ENCODE results near the gene BCL11B.

BCL11B gene

DNA sequence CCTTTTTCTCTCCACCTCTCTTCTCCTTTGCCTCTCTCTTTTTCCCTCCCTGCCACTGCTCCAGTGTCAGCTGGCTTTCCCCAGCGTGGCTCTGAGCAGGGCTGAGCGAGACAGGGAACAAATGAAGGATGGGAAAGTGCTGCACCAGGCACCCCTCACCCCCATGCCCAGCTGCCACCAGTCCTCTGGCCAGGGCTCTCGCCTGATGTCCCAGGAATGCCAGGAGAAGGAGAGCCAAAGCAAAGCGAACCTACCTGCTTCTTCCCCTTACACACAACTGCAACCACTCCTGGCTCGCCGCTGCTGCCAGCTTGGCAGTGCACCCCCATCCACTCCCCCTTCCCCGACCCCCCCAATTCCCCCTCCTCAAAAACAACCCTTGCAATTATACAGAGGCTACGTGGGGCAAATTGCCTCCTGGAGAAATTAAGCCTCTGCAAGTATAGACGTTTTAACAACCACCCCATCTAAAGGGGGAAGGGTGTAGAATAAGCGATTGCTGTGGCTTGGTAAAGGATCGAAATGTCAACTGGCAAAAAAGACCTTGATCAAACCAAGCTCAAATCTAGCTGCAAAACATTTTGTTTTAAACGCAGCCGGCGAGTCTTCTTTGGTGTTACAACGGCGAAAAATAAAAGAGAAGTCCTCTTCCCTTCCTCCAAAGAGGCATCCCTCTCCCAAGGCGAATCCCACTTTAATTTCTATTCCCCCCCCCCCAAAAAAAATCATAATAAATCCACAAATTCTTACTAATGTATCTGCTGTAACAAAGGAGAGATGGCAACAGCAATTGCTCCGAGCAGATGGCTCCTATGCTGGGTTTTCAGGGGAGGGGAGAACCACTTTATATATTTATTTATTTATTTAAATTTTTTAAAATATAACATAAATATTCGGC is 2.9 kb downstream of the BCL11B start:
- DNase-seq (ENCODE audit: low read depth in 1 of 2, low spot score in 1 of 2), result no peak

DNA sequence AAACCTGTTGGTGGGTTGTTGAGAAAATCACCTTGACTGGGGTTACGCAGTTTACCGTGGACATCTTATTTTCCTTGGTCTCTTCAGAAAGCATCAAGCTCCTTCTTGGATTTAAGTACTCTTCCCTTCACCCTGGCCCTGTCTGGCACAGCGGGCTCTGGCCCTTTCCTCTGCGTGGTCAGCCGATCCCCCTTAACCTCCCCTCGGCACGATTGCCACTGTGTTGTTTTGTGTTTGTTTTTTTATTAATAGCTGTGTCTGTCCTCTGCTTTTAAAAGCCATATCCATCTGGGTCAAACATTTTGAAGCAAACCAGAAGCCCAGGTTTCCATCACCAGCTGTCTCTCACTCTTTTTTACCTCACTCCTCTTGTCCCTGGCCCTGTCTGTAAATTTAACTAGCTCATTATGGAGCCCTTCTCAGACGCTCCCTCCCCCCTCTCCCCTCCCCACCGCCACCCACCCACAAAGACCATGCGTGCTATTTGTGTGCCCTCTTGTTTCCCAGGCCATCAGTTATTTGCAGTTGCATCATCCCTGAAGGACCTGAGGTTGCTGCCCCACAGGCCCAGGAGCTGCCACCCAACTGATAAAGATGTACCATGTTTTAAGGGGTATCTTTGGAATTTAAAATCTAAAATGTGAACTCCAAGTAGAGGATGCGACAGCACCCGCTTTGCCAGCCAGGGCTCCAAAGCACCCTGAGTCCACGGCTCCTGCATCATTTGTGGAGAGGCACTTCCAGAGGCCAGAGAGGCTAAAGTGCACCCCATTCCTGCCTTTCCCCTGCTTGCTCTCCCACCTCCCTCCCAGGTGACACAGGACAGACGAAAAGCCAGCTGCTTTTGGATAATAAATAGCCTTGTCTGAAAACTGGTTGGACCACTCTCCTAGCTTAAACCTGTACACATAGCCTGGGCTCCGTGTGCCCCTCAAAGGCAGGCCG is 3.9 kb downstream of the BCL11B start:
- no peak for DNase-seq (ENCODE audit: low read depth in 1 of 2, low spot score in 1 of 2)

DNA sequence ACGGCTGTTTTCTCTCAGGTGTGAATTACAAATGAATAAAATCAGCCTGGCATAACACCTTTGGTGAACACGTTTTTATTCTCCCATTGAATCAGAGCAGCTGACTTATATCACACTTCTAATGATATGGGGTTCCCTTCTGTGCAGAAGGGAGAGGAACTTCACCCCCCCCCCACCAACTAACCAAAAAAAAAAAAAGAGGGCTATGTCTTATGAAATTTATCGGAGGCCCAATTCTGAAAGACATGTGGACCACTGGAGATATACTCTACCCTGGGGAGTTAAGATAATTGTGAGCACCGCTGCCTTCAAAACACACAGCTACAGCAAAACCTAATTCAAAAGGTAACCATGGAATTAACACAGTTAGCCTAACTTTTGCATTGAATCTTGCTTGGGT is 4.6 kb downstream of the BCL11B start:
- no peak for DNase-seq (ENCODE audit: low read depth in 1 of 2, low spot score in 1 of 2)

DNA sequence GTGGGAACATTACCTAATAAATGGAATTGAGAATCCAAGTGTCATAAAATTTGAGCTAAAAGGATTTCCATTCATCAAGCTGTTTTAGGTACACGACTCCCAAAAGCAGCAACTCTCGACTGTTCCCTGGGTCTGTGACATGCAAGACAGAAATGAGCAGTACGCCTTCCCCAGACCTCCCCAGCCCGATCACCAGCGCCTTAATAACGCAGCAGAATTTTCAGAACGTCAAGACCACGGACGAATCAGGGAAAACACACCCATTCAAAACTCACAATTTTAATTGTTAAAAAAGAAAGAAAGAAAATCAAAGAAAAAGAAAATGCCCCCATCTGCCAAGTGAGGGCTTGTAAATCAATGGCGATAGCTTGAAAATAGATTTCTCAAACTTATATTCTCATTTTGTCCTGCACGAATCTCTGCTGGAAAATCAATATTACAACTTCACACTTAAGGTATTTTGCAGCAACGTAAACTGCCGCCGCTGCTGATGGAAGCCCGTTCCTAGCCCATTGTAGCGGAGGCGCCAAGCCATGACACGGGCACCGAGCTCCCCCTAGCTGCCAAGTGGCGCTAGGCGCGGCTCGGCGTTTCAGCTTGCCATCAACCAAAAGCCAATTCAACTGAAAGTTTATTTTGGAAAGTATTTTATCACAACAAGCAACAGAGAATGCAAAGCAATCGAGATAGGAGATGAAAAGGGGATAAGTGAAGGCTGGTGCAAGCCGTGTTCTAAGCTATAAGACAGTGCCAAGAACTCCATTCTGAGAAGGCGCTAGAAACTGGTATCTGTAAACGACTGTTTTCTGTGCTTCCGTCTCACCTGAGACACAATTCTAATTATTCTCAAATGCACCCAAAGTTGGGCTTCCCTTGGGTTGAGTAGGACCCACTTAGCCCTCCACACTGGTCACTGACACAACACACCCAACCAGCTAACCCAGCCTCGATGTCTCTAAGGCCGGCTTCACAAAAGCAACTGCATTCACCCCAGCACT is 5.5 kb downstream of the BCL11B start:
- peak; percentile 82 to 87 for DNase-seq (ENCODE audit: low read depth in 1 of 2, low spot score in 1 of 2)

DNA sequence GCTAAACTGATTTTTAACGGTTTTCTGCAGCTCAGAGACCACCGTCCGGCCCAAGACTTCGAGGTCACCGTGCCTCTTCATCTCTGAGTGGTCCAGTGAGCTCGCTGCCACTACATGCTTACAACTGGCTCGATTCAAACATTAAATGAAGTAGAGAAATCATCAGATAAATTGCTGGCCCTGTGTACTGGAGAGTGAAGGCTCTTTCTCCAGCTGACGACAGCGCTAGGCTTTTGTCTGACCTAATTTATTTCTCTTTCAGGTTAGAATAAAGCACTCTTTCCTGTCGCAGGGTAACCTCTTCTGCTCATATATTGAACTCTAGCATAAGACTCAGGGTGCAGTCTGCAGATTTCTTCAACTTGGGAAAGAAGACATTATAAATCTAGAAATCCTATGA is 6.4 kb downstream of the BCL11B start:
- no peak for DNase-seq (ENCODE audit: low read depth in 1 of 2, low spot score in 1 of 2)

DNA sequence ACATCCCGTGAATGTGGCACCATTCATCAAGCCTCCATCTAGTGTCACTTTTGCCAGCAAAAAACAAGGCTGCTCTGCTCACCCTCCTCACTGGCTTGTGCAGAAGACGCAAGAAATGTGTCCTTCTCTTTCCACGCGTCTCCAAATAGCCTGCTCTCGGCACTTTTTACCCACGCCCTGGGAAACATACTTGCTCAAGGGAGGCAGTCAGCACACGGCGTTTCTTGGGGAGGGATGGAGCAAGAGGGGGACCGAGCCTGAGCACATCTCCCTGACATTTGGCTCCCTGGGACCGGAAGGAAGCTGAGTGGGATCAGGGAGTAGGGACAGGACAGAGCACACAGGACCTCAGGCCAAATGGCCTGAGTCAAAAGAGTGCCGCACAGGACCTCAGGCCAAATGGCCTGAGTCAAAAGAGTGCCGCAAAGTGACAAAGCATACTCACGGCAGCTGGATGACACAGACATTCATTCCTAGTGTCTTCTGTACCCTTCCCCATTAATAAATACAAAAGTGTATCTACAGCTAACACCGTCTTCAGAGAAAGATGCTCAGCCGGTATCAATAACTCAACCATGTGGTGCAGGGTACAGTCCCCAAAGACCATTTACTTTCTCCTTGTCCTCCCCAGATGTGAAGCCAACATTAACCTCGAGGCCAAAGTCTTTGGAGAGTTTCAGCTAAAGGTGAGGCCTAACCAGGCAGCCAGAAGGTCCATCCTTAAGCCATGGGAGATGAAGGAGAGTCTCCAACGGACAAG is 7.1 kb downstream of the BCL11B start:
- no peak for DNase-seq (ENCODE audit: low read depth in 1 of 2, low spot score in 1 of 2)

DNA sequence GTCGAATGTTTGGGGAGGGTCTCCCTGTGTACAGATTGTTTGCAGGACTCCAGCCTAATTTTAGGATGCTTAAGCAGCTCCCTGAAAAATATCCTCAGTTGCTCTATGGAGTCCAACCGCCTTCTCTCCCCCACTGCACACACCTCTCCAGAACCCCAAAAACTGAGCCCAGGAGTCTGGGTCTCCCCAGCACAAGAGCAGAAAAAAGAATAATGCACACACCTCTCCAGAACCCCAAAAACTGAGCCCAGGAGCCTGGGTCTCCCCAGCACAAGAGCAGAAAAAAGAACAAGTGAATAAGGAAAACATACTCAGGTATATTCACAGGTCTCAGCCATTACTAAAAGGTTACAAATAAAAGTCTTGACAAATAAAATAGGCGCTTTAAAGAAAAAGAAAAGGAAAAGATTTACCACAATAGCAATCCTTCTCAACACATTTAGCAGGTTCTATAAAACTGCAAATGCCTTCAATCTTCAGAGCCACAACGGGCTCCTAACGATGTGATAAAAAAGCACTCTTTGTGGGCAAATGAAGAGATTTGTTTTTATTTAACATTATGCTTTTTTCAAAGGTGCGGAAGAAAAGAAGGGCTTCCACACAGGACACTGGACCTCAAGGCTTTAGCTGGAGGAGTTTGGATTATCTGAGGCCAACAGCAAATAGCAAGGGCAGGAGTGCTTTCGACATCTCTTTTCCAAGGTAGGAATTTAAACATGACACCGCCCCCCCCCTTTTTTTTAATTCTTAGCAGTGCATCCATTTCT is 8.2 kb downstream of the BCL11B start:
- no peak for DNase-seq (ENCODE audit: low read depth in 1 of 2, low spot score in 1 of 2)

DNA sequence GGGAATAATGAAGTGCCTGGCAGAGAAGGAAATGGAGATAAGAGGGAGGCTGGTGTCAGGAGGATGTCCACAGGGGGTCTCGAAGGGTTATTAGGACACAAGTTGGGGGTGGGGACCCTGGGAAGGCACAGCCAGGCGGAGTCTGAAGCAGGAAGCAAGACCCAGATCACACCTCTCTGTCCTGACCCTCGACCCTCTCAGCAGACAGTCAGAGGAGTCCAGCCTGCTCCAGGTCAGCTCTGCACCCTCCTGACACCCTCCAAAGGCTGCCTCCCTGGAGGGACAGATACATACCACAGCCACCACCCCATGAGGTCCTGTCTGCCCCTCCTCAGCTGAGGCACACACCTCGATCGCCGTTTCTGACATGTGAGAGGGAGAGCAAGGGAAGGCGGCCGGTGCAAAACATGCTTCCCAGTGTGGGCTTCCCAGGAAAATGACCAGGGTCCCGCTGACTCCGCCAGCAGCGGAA is 9.0 kb downstream of the BCL11B start:
- DNase-seq (ENCODE audit: low read depth in 1 of 2, low spot score in 1 of 2), result no peak

DNA sequence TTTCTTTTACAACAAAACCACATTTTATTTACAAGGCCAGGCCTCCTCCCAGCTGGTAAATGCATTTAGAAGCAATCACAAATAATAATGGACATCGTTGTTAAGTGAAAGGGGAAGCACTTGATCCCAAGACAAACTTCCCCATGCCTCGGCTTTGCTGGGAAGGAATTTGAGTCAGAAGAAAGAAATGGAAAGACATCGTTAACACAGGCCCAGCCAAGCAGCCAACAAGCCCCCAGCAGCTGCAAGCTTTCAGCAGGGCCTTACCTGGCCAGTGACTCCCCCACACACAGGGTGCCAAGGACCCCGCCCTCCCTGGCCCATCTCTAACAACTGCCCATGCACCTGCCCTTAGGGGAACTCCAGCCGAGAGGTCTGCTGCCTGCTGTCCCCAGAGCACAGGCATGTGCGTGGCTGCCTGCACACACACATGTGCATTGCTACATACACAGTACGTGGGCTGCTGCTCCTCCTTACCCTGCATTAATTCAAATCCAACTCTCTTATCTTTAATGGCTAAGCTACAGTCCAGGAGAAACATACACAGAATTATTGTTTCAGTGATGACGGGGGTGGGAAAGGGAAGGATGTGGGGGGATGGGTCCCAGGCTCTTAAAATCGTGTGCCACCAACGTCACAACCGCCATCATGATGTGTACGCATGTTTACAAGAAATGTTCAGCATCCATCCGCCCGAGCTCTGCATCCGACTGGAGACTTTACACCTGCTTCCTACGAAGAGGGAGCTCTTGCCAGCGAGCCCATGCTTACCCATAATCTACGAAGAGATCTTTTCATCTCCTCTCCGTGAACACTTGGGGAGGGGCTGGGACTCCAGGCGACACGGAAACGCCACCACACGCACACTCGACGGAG is 9.8 kb downstream of the BCL11B start:
- peak in 1 of 2 donors; percentile 61 for DNase-seq (ENCODE audit: low read depth in 1 of 2, low spot score in 1 of 2)

DNA sequence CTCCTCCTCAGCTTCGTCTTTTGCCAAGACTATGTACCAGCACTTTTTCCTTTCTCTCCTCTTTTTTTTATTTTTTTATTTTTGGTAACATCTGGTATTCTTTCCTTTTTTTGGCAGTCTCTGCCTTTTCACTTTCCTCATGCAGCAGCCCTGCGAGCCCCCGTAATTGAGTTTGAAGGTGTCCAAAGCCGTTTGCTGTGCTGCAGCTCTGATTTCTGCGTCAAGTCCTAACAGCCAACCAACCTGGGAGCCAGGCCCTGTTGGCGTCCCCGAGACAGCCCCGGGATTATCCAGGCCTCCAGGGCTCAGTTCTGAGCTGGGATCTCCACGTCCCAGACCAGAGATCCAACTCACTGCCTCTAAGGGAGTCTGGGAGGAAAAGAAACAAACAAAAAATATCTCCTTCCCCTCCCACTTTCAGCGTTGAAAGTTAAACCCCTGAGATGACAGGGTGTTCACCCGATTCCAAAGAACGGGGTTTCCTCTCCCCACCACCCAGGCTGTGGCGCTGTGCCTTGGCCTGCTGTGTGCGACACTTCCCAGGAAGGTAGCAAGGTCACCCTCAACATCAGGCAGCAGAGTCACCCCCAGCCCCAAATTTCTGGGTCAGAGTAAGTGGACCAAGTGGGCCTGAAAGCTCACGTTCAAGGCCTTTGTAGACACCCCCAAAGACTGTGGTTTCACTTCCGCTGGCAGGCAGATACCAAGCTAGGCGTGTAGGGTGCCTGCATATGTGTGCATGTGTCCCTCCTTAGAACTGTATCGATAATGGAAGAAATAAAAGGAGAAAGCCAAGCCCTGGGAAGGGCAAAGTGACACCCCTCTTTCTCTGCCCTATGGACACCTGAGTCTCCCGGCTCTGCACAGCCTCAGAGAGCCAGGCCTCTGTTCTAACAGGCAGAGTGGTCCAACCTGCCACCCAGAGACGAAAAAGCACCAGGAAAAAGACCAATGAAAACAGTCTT is 11.1 kb downstream of the BCL11B start:
- no peak for DNase-seq (ENCODE audit: low read depth in 1 of 2, low spot score in 1 of 2)

DNA sequence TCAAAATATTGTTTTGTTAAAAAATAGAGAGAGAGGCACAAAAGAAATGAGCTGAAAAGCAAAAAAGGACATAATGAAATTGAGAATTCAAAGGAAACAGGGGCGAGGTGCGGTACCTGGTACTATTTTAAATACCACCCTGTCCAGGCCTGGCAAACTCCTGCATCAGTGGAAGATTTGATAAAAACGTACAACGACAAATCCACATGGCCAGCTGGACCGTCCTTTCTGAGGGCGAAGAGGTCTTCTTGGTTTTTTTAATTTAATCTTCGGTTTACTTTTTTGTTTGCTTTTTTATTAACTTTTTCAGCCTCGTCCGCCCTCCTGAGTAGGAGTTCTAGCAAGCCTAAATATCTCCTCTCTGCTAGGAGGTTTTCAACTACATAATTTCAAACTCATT is 11.9 kb downstream of the BCL11B start:
- DNase-seq (ENCODE audit: low read depth in 1 of 2, low spot score in 1 of 2), result no peak

DNA sequence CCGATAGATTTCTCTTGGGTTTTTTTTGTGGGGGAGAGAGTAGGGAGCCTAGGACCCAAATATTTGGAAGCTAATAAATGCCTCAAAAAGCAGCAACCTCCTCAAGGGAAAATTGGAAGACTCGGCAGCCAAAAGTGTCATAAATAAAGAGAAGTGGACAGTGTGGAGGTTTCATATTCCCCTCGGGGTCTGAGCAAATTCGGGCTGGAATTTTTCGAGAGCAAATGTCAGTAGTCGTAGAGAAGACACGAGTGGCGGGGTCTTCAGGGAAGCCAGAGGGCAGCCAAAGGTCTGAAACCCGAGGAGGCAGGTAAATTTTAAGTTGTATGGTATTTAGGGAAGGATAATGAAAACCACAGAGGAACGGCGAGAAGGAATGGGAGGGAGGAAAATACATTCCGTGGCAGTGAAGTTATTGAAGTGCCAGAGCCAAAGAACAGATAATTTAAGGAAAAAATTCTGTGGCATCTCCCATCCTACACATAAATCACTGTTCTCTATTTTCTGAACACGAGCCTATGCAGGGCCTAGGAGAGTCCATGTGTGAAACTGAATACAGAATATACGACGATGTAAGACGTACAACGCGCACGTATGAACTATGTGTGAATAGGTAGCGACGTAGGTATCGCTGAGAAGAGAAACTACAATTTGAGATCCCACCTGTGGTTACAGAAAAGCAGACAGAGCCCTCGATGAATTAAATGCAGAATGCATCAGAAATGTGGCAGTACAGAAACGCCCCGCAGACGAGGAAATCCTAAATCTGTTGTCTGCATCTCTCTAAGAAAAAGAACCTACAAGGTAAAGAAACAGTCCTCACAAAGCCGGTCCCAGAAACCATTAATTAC is 12.9 kb downstream of the BCL11B start:
- no peak for DNase-seq (ENCODE audit: low read depth in 1 of 2, low spot score in 1 of 2)

DNA sequence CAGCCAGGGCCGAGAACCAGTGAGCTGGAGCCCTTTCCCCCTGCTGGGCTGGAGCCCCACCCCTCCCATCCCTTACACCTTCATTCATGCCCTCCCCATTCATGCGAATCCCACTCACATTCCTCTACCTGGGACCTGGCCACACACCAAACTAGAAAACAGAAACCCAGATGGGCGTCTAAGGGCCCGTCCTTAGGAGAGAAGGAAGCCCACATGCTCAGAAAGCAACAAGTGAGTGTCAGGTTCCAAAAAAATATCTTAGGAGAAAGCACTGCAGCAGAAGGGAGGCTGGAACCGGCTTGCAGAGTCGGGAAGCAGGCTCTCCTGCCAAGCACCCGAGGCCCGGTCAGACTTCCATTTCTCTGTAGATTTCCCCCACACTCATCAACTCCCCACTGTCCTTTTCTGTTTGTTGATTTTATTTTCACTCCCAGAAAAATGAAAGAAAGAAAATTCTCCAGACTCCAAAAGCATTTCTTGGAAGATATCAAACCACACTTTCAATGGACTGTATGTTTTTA is 13.6 kb downstream of the BCL11B start:
- no peak for DNase-seq (ENCODE audit: low read depth in 1 of 2, low spot score in 1 of 2)

DNA sequence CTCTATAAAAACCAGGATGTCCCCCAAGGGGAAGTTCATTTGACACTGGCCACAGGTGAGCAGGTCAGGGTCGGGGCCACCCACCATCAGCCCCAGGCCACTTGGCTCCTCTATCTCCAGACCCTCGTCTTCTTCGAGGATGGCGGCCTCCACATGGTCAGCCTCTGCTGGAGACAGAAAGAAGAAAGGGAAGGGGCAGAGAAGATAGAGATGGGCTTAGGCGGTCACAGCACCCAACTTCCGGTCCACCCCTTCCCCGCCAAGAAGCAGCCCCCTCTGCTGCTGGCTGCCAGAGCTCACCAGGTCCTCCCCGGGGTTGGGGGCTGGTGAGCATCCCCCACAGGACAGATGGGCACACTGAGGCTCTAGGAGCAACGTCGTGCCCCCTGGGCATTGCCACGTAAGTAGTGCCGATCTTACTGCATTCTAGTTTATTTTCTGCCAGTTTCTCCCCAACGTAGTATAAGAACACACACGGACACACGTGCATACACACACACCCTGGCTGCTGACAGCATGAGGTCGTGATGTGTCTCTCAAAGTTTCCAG is 14.2 kb downstream of the BCL11B start:
- DNase-seq (ENCODE audit: low read depth in 1 of 2, low spot score in 1 of 2), result no peak

DNA sequence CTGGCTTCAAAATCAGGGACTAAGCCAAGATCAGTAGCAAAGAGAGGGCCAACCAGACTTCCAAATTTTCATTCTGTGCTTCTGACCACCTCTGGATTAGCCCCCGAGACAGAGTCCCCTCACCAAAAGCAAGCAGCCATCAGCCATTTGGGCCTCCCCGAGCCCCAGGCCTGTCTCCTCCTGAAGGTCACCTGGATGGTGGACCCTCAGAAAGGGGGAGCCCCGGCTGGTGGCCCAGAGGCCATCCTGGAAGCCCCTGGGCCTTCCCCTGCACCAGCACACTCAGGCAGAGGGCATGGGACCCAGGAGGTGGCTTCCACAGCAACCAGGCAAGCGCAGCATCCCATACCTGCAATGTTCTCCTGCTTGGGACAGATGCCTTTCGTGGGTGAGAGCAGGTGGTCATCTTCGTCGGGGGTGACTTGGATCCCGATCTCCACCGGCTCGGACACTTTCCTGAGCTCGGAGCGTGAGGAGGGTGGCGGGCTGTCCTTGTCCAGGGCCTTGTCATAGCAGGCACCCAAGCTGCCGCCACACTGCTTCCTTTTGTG is 14.8 kb downstream of the BCL11B start:
- DNase-seq (ENCODE audit: low read depth in 1 of 2, low spot score in 1 of 2), result no peak

Data from activated CD4-positive, alpha-beta T cell treated with anti-CD3 and anti-CD28 coated beads, Interleukin-2, amount 50 U/mL, for 24 hours (primary cell).